Liver (tissue), 9 donors: Measurements from ENCODE around the gene TLE2. TPM values are rescaled to one million over a fixed set of nuclear protein-coding genes. Genes with fewer than 3 reads are reported as not detected.

ENCODE experiments used
- DNase-seq: peaks from one replicate; pipeline ENCODE4 v3.0.0-alpha.2; 2017; ENCODE audit warnings: low spot score
- H3K27ac ChIP-seq, 2 donors: one replicate each; pipeline ENCODE4 v1.7.0; 2013; ENCODE audit warnings: inconsistent platforms in 2 of 2, low read length in 2 of 2, control low read depth in 1 of 2, low read depth in 1 of 2, mild to moderate bottlenecking in 1 of 2
- H3K27me3 ChIP-seq, 4 donors: one replicate each; pipeline versions ENCODE4 v1.6.1 to v1.7.0; 2013; ENCODE audit warnings: low read length in 3 of 4, inconsistent platforms in 1 of 4, mild to moderate bottlenecking in 1 of 4, moderate library complexity in 1 of 4; ENCODE audit not compliant: control insufficient read depth in 4 of 4, insufficient read depth in 4 of 4
- H3K36me3 ChIP-seq, 4 donors: one replicate each; pipeline versions ENCODE4 v1.6.1 to v1.7.0; 2013; ENCODE audit warnings: low read length in 3 of 4, mild to moderate bottlenecking in 3 of 4, low read depth in 1 of 4, moderate library complexity in 1 of 4; ENCODE audit not compliant: control insufficient read depth in 4 of 4, insufficient read depth in 3 of 4
- H3K4me1 ChIP-seq, 4 donors: one replicate each; pipeline versions ENCODE4 v1.6.1 to v1.7.0; 2013; ENCODE audit warnings: low read length in 3 of 4, mild to moderate bottlenecking in 3 of 4, moderate library complexity in 1 of 4; ENCODE audit not compliant: control insufficient read depth in 4 of 4, insufficient read depth in 4 of 4
- H3K4me3 ChIP-seq, 3 donors: one replicate each; pipeline versions ENCODE4 v1.6.1 to v1.7.0; 2013; ENCODE audit warnings: low read length in 3 of 3, control low read depth in 1 of 3, low read depth in 1 of 3, mild to moderate bottlenecking in 1 of 3
- H3K9ac ChIP-seq, 2 donors: one replicate each; pipeline ENCODE4 v1.7.0; 2013; ENCODE audit warnings: low read length in 2 of 2, mild to moderate bottlenecking in 2 of 2, moderate library complexity in 2 of 2, control low read depth in 1 of 2, low read depth in 1 of 2
- H3K9me3 ChIP-seq, 4 donors: one replicate each; pipeline versions ENCODE4 v1.6.1 to v1.7.0; 2013; ENCODE audit warnings: low read length in 3 of 4; ENCODE audit not compliant: control insufficient read depth in 4 of 4
- EGR1 ChIP-seq, 2 donors: IDR thresholded peaks; 2 replicates each; pipeline ENCODE4 v1.6.1; 2016 to 2018; ENCODE audit warnings: antibody characterized with exemption in 2 of 2, low read depth in 2 of 2
- FOXA1 ChIP-seq: IDR thresholded peaks from 2 replicates; pipeline ENCODE4 v1.6.1; 2016; ENCODE audit warnings: antibody characterized with exemption
- FOXA2 ChIP-seq: IDR thresholded peaks from 2 replicates; pipeline ENCODE4 v1.6.1; 2016; ENCODE audit warnings: antibody characterized with exemption
- GABPA ChIP-seq, 2 donors: IDR thresholded peaks in 1 of 2; conservative IDR thresholded peaks in 1 of 2; 2 replicates each; pipeline ENCODE4 v1.6.1; 2016; ENCODE audit warnings: antibody characterized with exemption in 2 of 2, mild to moderate bottlenecking in 1 of 2, moderate library complexity in 1 of 2
- HNF4A ChIP-seq, 2 donors: conservative IDR thresholded peaks; 2 replicates each; pipeline ENCODE4 v1.6.1; 2016; ENCODE audit warnings: antibody characterized with exemption in 2 of 2, mild to moderate bottlenecking in 2 of 2
- HNF4G ChIP-seq: IDR thresholded peaks from 2 replicates; pipeline ENCODE4 v1.6.1; 2016; ENCODE audit warnings: antibody characterized with exemption
- JUND ChIP-seq, 2 donors: IDR thresholded peaks; 2 replicates each; pipeline ENCODE4 v1.6.1; 2016; ENCODE audit warnings: antibody characterized with exemption in 2 of 2
- MAX ChIP-seq: IDR thresholded peaks from 2 replicates; pipeline ENCODE4 v1.6.1; 2016; ENCODE audit warnings: antibody characterized with exemption
- NR2F2 ChIP-seq: IDR thresholded peaks from 2 replicates; pipeline ENCODE4 v1.6.1; 2016; ENCODE audit warnings: antibody characterized with exemption
- RAD21 ChIP-seq, 2 donors: IDR thresholded peaks; 2 replicates each; pipeline ENCODE4 v1.6.1; 2016; ENCODE audit warnings: antibody characterized with exemption in 2 of 2, mild to moderate bottlenecking in 2 of 2
- REST ChIP-seq: IDR thresholded peaks from 2 replicates; pipeline ENCODE4 v1.6.1; 2016; ENCODE audit warnings: antibody characterized with exemption, mild to moderate bottlenecking
- RXRA ChIP-seq, 2 donors: IDR thresholded peaks; 2 replicates each; pipeline ENCODE4 v1.6.1; 2017 to 2018; ENCODE audit warnings: antibody characterized with exemption in 2 of 2, mild to moderate bottlenecking in 1 of 2
- SP1 ChIP-seq: IDR thresholded peaks from 2 replicates; pipeline ENCODE4 v1.6.1; 2018; ENCODE audit warnings: antibody characterized with exemption, mild to moderate bottlenecking
- TAF1 ChIP-seq: conservative IDR thresholded peaks from 2 replicates; pipeline ENCODE4 v1.6.1; 2016; ENCODE audit warnings: antibody characterized with exemption, mild to moderate bottlenecking
- YY1 ChIP-seq: IDR thresholded peaks from 2 replicates; pipeline ENCODE4 v1.6.1; 2016; ENCODE audit warnings: antibody characterized with exemption, mild to moderate bottlenecking
- WGBS: extraction: QIAGEN DNeasy Blood & Tissue Kit; methylation state at CpG from one replicate; pipeline ENCODE4 v1.1.7; 2013; 5-methylcytosine and 5-hydroxymethylcytosine counted together
- polyA plus RNA-seq, 2 donors: library from polyadenylated mRNA; stranded (reverse) in 1 of 2; unstranded in 1 of 2; fragments of 200-250 nt in 1 of 2; fragments of >200 nt in 1 of 2; fragmentation: Nextera tagmentation in 1 of 2; extraction: Ambion mirVana in 1 of 2; gene quantifications; one replicate each; pipeline versions ENCODE4 v1.2.1 to v1.2.3, GENCODE V29; 2013 to 2015
- total RNA-seq, 2 donors: library from RNA; depleted of rRNA; stranded (reverse); fragments of >200 nt; gene quantifications; one replicate each; pipeline ENCODE4 v1.2.3, GENCODE V29; 2014
- TF ChIP-seq, protein P1 (sequence below): IDR thresholded peaks from 2 replicates; pipeline ENCODE4 v1.6.1; 2016; ENCODE audit warnings: antibody characterized with exemption
- TF ChIP-seq, protein P2 (sequence below): fragments of 150-350 bp; IDR thresholded peaks from 2 replicates; pipeline ENCODE4 v1.5.1; 2017; ENCODE audit warnings: improper control_type of control experiment, low read depth, low read length; ENCODE audit not compliant: missing input control
- TF ChIP-seq, protein P3 (sequence below): IDR thresholded peaks from 2 replicates; pipeline ENCODE4 v1.6.1; 2016; ENCODE audit warnings: antibody characterized with exemption
- donor health status: healthy.
- donor health status: healthy.
- donor health status: healthy.
- donor health status: healthy.
- donor health status: healthy.

Gene TLE2
- total and polyA plus RNA-seq, 4 donors = 3.6 to 9.3 (median 5.8) TPM

DNA sequence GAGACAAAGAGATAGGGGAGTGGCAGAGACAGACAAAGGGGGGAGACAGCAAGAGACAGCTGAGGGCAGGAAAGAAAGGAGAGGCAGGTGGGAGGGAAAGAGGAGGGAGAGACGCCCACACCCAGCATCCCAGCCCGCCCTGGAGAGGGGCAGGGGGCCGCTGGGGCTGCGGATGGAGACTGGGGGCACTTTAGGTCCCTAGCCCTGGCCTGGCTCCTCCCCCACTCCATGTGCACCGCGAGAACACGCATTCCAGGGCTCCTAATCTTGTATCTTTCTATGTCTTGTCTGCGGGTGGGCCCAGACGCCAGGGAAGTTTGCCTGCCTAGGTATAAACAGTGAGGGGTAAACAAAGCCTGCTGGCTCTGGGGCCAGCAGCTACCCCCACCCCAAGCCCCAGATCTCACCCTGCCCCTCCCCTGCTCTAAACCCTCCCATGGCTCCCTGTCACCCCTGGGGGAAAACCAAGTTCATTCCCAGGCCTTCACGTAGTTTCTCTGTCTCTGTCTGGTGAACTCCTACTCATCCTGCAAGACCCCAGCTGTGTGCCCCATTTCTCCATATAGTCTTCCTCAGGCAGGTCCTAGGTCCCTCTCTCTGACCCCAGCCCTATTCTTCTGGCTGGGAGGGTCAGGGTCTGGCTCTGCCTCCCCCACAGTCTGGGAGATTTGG, 27.5 kb upstream of the TLE2 start:
- H3K27me3 ChIP-seq = no peaks in the 10 kb centered on the region
- H3K4me1 ChIP-seq = peaks cover 9 to 35% (median 24%) of the 10 kb centered on the region in 4 donors
- H3K9me3 ChIP-seq = no peaks in the 10 kb centered on the region
- no peak overlapping the region for H3K9ac ChIP-seq
- no peak overlapping the region for H3K4me3 ChIP-seq
- no peak for DNase-seq
- peaks cover 7 to 33% (median 15%) of the 10 kb centered on the region in 4 donors for H3K36me3 ChIP-seq
- 75% methylated on average over 10 of the region's 10 CpGs for WGBS
- H3K27ac ChIP-seq = peak overlapping the region in 1 of 2 donors; percentile 54
- no peak for TF ChIP-seq JUND (IDR thresholded peaks at IDR 0.05)
- TF ChIP-seq SP1 = no peak
- TF ChIP-seq YY1 = no peak
- no peak for TF ChIP-seq MAX
- no peak for TF ChIP-seq FOXA2
- TF ChIP-seq HNF4G = no peak
- TF ChIP-seq, protein P1, sequence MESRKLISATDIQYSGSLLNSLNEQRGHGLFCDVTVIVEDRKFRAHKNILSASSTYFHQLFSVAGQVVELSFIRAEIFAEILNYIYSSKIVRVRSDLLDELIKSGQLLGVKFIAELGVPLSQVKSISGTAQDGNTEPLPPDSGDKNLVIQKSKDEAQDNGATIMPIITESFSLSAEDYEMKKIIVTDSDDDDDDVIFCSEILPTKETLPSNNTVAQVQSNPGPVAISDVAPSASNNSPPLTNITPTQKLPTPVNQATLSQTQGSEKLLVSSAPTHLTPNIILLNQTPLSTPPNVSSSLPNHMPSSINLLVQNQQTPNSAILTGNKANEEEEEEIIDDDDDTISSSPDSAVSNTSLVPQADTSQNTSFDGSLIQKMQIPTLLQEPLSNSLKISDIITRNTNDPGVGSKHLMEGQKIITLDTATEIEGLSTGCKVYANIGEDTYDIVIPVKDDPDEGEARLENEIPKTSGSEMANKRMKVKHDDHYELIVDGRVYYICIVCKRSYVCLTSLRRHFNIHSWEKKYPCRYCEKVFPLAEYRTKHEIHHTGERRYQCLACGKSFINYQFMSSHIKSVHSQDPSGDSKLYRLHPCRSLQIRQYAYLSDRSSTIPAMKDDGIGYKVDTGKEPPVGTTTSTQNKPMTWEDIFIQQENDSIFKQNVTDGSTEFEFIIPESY = no peak
- no peak for TF ChIP-seq TAF1
- no peak for TF ChIP-seq HNF4A (conservative IDR thresholded peaks at IDR 0.05)
- TF ChIP-seq FOXA1 = no peak
- TF ChIP-seq RXRA (IDR thresholded peaks at IDR 0.05) = no peak
- TF ChIP-seq, protein P2, sequence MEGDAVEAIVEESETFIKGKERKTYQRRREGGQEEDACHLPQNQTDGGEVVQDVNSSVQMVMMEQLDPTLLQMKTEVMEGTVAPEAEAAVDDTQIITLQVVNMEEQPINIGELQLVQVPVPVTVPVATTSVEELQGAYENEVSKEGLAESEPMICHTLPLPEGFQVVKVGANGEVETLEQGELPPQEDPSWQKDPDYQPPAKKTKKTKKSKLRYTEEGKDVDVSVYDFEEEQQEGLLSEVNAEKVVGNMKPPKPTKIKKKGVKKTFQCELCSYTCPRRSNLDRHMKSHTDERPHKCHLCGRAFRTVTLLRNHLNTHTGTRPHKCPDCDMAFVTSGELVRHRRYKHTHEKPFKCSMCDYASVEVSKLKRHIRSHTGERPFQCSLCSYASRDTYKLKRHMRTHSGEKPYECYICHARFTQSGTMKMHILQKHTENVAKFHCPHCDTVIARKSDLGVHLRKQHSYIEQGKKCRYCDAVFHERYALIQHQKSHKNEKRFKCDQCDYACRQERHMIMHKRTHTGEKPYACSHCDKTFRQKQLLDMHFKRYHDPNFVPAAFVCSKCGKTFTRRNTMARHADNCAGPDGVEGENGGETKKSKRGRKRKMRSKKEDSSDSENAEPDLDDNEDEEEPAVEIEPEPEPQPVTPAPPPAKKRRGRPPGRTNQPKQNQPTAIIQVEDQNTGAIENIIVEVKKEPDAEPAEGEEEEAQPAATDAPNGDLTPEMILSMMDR = no peak
- TF ChIP-seq GABPA (IDR thresholded peaks at IDR 0.05 in 1 of 2, conservative IDR thresholded peaks at IDR 0.05 in 1 of 2) = no peak
- TF ChIP-seq NR2F2 = no peak
- TF ChIP-seq RAD21 (IDR thresholded peaks at IDR 0.05) = no peak
- TF ChIP-seq EGR1 (IDR thresholded peaks at IDR 0.05; ENCODE audit: low read depth in 2 of 2) = no peak
- TF ChIP-seq, protein P3, sequence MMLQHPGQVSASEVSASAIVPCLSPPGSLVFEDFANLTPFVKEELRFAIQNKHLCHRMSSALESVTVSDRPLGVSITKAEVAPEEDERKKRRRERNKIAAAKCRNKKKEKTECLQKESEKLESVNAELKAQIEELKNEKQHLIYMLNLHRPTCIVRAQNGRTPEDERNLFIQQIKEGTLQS = no peak
- no peak for TF ChIP-seq REST
